WTC11 (cell line): ENCODE measurements around the gene OR4D1.

Source experiments
- CTCF ChIP-seq: fragments of 200-600 bp; IDR thresholded peaks from 2 replicates; pipeline ENCODE4 v1.8.0; 2022; ENCODE audit warnings: antibody characterized with exemption
- MXD4 ChIP-seq: fragments of 250-450 bp; sonication (Bioruptor Pico); IDR thresholded peaks from 2 replicates; pipeline ENCODE4 v1.8.0; 2021; ENCODE audit warnings: mild to moderate bottlenecking, moderate library complexity, borderline replicate concordance

GRCh38 chr17:58111676-58112075 lies 36.5 kb upstream of the OR4D1 start:
- TF ChIP-seq CTCF (no peak), MXD4 (CRISPR knock-in tag) (no peak)
